NCI-H2029 (cell line): ENCODE data around the gene PCGF1.
"Not testable (repeated sequence)": the region's sequence is repeated elsewhere in the genome, so short reads cannot be mapped to it uniquely, and the experiment has no call there.

Experiments
- DNase-seq: peaks from one replicate; lab custom pipeline; 2025; lab: John Stamatoyannopoulos, UW

The PCGF1 gene

GRCh38 chr2:74472086-74472944 is 35.2 kb downstream of the PCGF1 start, which contains the start of gene MRPL53:
Gene MRPL53 (minus strand): TSS chr2:74472680. CDS start chr2:74472660, 20 bp downstream.
- DNase-seq = peak; percentile 83

GRCh38 chr2:74471332-74472065 is 36.0 kb downstream of the PCGF1 start:
- DNase-seq = no peak

GRCh38 chr2:74470742-74471141 is 36.8 kb downstream of the PCGF1 start:
- DNase-seq = not testable (repeated sequence)

- DNase-seq = no peak
These were observed 43.1 kb downstream of the PCGF1 start for GRCh38 chr2:74464406-74464805.

GRCh38 chr2:74462786-74463105 is 44.7 kb downstream of the PCGF1 start:
- DNase-seq = no peak

- DNase-seq = no peak
These were observed 45.3 kb downstream of the PCGF1 start for GRCh38 chr2:74462054-74462785.

GRCh38 chr2:74461187-74462053 is 46.1 kb downstream of the PCGF1 start:
- DNase-seq = no peak

GRCh38 chr2:74460187-74460586 is 47.3 kb downstream of the PCGF1 start:
- not testable (repeated sequence) for DNase-seq

- not testable (repeated sequence) for DNase-seq
These were observed 47.9 kb downstream of the PCGF1 start for GRCh38 chr2:74459503-74460118.

- no peak for DNase-seq
These were observed 48.5 kb downstream of the PCGF1 start for GRCh38 chr2:74458938-74459363.

- DNase-seq = peak; percentile 97
These were observed 49.2 kb downstream of the PCGF1 start, which contains the start of gene WBP1 for GRCh38 chr2:74458132-74458937. Gene WBP1 (plus strand): TSS chr2:74458438. CDS start chr2:74458603, 165 bp downstream.

- peak; percentile 49 for DNase-seq
These were observed 49.9 kb downstream of the PCGF1 start for GRCh38 chr2:74457549-74458131.

GRCh38 chr2:74457129-74457548 is 50.4 kb downstream of the PCGF1 start:
- no peak for DNase-seq
